Omental fat pad (tissue), 4 donors: Measurements from ENCODE around the gene C1orf174. TPM values are rescaled to one million over a fixed set of nuclear protein-coding genes. Genes with fewer than 3 reads are reported as not detected.

Experiments
- ATAC-seq: fragments of 150-250 bp; one replicate; pipeline ENCODE4 v1.9.1; 2016; ENCODE audit warnings: mild to moderate bottlenecking, moderate library complexity; ENCODE audit not compliant: low FRiP score
- DNase-seq: peaks from one replicate; pipeline ENCODE4 v3.0.0-alpha.2; 2019; ENCODE audit warnings: low spot score
- CTCF ChIP-seq, 3 donors: fragments of 450-650 bp; IDR thresholded peaks; one replicate each; pipeline ENCODE4 v1.5.1; 2016 to 2017; ENCODE audit warnings: antibody characterized with exemption in 3 of 3, mild to moderate bottlenecking in 3 of 3, moderate library complexity in 2 of 3
- total RNA-seq, 4 donors: library from RNA; depleted of rRNA; stranded (reverse); fragments of >200 nt; gene quantifications; one replicate each; pipeline ENCODE4 v1.1.0, GENCODE V29; 2016

The C1orf174 gene
- total RNA-seq, 4 donors from 2014 or later = 14.2 to 20.6 (median 19.0) TPM

GRCh38 chr1:3943123-3943431 is 43.0 kb upstream of the C1orf174 start:
- ATAC-seq (no peak), DNase-seq (no peak)
- no peak for TF ChIP-seq CTCF (IDR thresholded peaks at IDR 0.05)

DNA sequence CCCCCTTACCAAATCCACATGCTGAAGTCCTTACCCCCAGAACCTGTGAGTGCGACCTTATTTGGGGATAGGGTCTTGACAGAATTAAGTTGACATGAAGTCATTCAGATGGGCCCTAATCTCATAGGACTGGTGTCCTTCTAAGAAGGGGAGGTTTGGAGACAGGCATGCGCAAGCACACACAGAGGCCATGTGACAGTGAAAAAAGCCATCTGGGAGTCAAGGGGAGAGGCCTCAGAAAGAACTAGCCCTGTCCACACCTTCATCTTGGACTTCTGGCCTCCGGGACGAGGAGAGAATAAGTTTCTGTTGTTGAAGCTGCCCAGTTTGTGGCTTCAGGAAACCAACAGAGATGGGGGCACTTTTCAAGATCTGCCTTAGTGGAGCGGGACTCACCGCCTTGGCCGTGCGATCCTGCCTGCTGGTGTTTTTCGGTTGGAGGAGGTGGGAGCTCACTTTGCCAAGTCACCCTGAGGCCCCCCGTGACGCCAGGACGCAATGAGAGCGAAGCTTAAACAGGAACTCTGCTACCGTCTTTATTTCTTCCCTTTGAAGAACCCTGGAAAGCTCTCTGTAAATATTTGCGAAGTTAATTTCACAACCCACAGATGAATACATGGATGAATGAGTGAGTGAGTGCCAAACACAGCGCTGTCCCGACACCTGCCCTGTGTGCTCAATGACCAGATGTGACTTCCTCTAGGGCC is 42.5 kb upstream of the C1orf174 start:
- ATAC-seq (no peak), DNase-seq (no peak)
- TF ChIP-seq CTCF (IDR thresholded peaks at IDR 0.05) = no peak

GRCh38 chr1:3940754-3941345 is 40.8 kb upstream of the C1orf174 start:
- DNase-seq (no peak), ATAC-seq (no peak)

DNA sequence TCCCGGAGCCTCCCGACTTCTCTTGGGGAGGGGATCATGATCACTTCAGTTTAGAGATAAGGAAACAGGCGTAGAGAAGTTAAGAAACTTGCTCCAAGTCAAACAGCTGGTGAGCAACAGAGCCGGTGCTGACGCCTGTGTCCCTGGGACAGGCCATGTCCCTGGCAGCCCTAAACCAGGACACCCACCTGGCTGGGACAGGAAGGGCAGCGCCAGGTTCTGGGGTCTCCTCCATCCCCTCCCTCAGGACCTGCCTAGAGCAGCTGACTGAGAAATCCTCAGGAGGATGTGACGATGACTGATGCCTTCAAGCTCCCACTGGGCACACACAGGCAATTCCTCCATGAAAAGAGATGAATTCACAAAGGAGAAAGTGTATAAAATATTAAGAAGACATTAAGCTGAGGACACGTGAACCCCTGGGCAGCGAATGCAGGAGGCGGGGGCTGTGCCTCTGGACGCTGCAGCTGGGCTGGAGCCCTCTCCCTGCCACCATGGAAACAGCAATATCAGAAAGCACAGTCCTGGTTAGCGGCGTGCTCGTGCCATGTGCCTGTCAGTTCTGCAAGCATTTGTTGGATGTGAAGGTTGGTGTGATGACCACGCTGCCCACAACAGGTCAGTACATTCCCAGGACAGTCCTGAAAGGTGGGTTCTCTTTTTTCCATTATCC is 40.1 kb upstream of the C1orf174 start:
- TF ChIP-seq CTCF (IDR thresholded peaks at IDR 0.05) = no peak
- DNase-seq (no peak), ATAC-seq (no peak)

More at GRCh38 chr1:3940754-3941345, 40.8 kb upstream of the C1orf174 start:
- no peak for TF ChIP-seq CTCF (IDR thresholded peaks at IDR 0.05)

- ATAC-seq = no peak
- DNase-seq = no peak
- TF ChIP-seq CTCF (IDR thresholded peaks at IDR 0.05) = no peak
These were observed 39.4 kb upstream of the C1orf174 start for GRCh38 chr1:3939242-3940080.

- no peak for DNase-seq
- TF ChIP-seq CTCF (IDR thresholded peaks at IDR 0.05) = no peak
- ATAC-seq = no peak
These were observed 32.3 kb upstream of the C1orf174 start for GRCh38 chr1:3932156-3932919.
